ENCODE data around the gene CDC42SE2.
A peak's percentile ranks its signal among the peaks of the same experiment; 100 is the strongest.
"Not testable (repeated sequence)": the region's sequence is repeated elsewhere in the genome, so short reads cannot be mapped to it uniquely, and the experiment has no call there.

The CDC42SE2 gene

GRCh38 chr5:131277875-131278740 is 14.3 kb downstream of the CDC42SE2 start:
- DNase-seq (ENCODE audit: low spot score), result no peak

GRCh38 chr5:131278741-131279124 is 14.9 kb downstream of the CDC42SE2 start:
- not testable (repeated sequence) for DNase-seq (ENCODE audit: low spot score)

- no peak for DNase-seq (ENCODE audit: low spot score)
These were observed 15.4 kb downstream of the CDC42SE2 start for GRCh38 chr5:131279204-131279603.

- DNase-seq (ENCODE audit: low spot score), result no peak
These were observed 16.6 kb downstream of the CDC42SE2 start for GRCh38 chr5:131280417-131280816.

- DNase-seq (ENCODE audit: low spot score), result peak; percentile 81
These were observed 17.4 kb downstream of the CDC42SE2 start for GRCh38 chr5:131281133-131281867.

GRCh38 chr5:131281868-131282234 is 18.0 kb downstream of the CDC42SE2 start:
- DNase-seq (ENCODE audit: low spot score), result no peak

- DNase-seq (ENCODE audit: low spot score), result no peak
These were observed 18.4 kb downstream of the CDC42SE2 start for GRCh38 chr5:131282235-131282634.

- no peak for DNase-seq (ENCODE audit: low spot score)
These were observed 22.0 kb downstream of the CDC42SE2 start for GRCh38 chr5:131285703-131286399.

GRCh38 chr5:131286400-131286715 is 22.5 kb downstream of the CDC42SE2 start:
- DNase-seq (ENCODE audit: low spot score), result no peak

GRCh38 chr5:131288328-131288727 is 24.5 kb downstream of the CDC42SE2 start:
- DNase-seq (ENCODE audit: low spot score), result no peak

GRCh38 chr5:131289738-131290137 is 25.9 kb downstream of the CDC42SE2 start:
- no peak for DNase-seq (ENCODE audit: low spot score)

- no peak for DNase-seq (ENCODE audit: low spot score)
These were observed 32.4 kb downstream of the CDC42SE2 start for GRCh38 chr5:131296213-131296672.

- no peak for DNase-seq (ENCODE audit: low spot score)
These were observed 34.0 kb downstream of the CDC42SE2 start for GRCh38 chr5:131297886-131298285.

- no peak for DNase-seq (ENCODE audit: low spot score)
These were observed 35.6 kb downstream of the CDC42SE2 start for GRCh38 chr5:131299465-131299864.

- no peak for DNase-seq (ENCODE audit: low spot score)
These were observed 38.7 kb downstream of the CDC42SE2 start for GRCh38 chr5:131302506-131302905.

GRCh38 chr5:131303537-131303936 is 39.7 kb downstream of the CDC42SE2 start:
- no peak for DNase-seq (ENCODE audit: low spot score)

GRCh38 chr5:131304414-131304813 is 40.6 kb downstream of the CDC42SE2 start:
- DNase-seq (ENCODE audit: low spot score), result no peak

- DNase-seq (ENCODE audit: low spot score), result no peak
These were observed 41.4 kb downstream of the CDC42SE2 start for GRCh38 chr5:131305138-131305689.

GRCh38 chr5:131305906-131306305 is 42.1 kb downstream of the CDC42SE2 start:
- DNase-seq (ENCODE audit: low spot score), result no peak

- peak; percentile 51 for DNase-seq (ENCODE audit: low spot score)
These were observed 48.5 kb downstream of the CDC42SE2 start for GRCh38 chr5:131312235-131312772.

- no peak for DNase-seq (ENCODE audit: low spot score)
These were observed 52.2 kb downstream of the CDC42SE2 start for GRCh38 chr5:131316026-131316425.

- DNase-seq (ENCODE audit: low spot score), result no peak
These were observed 53.0 kb downstream of the CDC42SE2 start for GRCh38 chr5:131316822-131317221.

Data from CD4-positive, alpha-beta T cell treated with Interleukin-15 for 4 hours (primary cell).